Right lung (tissue), 10 donors: ENCODE data around the gene VN1R4. TPM values are rescaled to one million over a fixed set of nuclear protein-coding genes. Genes with fewer than 3 reads are reported as not detected.
"Not testable (repeated sequence)": the region's sequence is repeated elsewhere in the genome, so short reads cannot be mapped to it uniquely, and the experiment has no call there.

Experiments
- DNase-seq, 2 donors: peaks; one replicate each; pipeline ENCODE4 v3.0.0-alpha.2; 2013
- long read RNA-seq, 8 donors: transcript quantifications; one replicate each; lab custom pipeline, GENCODE V29; 2026
- polyA plus RNA-seq, 5 donors: library from polyadenylated mRNA; unstranded; fragments of 120-200 nt; gene quantifications; one replicate each; pipeline versions ENCODE4 v1.2.1 to v1.2.3, GENCODE V29; 2013; ENCODE audit warnings: inconsistent platforms in 1 of 5, low replicate concordance in 1 of 5; ENCODE audit not compliant: insufficient read length in 5 of 5, insufficient read depth in 1 of 5

Gene VN1R4, protein sequence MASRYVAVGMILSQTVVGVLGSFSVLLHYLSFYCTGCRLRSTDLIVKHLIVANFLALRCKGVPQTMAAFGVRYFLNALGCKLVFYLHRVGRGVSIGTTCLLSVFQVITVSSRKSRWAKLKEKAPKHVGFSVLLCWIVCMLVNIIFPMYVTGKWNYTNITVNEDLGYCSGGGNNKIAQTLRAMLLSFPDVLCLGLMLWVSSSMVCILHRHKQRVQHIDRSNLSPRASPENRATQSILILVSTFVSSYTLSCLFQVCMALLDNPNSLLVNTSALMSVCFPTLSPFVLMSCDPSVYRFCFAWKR
- polyA plus RNA-seq, result not detected
- long read RNA-seq, donor 1, result 0 reads
- long read RNA-seq, donor 2, result 0 reads
- long read RNA-seq, donor 3, result 0 reads
- long read RNA-seq, donor 4, result 0 reads
- long read RNA-seq, donor 5, result 0 reads
- long read RNA-seq, donor 6, result 0 reads
- long read RNA-seq, donor 7, result 0 reads
- long read RNA-seq, donor 8, result 0 reads

DNA sequence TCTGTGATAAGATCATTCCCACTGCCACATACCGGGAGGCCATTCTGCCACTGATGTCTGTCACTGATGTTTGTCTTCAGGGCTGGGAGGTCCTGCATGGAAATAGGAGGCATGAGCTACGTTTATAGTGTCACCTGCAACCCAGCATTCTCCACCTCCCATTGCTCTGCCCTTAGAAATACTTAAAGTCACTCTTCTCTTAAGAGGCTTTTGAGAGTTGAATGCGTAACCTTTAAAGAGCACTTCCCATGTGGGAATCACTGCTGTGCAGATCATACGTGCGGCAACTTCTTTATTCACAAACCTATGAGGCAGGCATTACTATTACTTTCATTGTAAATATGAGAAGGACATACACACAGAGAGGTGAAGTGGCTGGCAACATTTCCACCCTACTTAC is at the start of gene VN1R4:
VN1R4 (minus strand) TSS at position 101 of the 400 bp plus-strand sequence; CDS start at position 43, 58 bp downstream.
- not testable (repeated sequence) for DNase-seq

GRCh38 chr19:53311897-53312296 is 44.4 kb upstream of the VN1R4 start:
- DNase-seq, result no peak

DNA sequence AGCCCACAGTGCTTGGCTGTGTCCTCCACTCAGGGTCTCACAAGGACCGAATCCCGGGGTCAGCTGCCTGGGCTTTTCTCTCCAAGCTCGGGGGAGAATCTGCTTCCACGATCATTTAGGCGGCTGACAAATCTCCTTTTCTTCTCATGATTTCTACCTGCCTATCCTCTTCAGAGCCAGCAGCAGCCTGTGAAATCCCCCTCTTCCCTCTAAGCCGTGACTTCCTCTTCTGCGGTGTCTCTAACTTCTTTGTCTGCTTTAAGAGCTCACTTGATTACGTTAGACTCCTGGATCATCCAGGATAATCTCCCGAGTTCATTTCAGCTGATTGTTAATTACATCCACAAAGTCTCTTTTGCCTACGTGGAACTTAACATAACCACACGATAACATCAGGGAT is 43.5 kb upstream of the VN1R4 start:
- DNase-seq, result no peak

- DNase-seq, result peak; percentile 18 to 35
Measured at GRCh38 chr19:53308339-53308811, 40.9 kb upstream of the VN1R4 start.

- DNase-seq, result not testable (repeated sequence)
Measured at GRCh38 chr19:53301341-53301740, 33.8 kb upstream of the VN1R4 start.

DNA sequence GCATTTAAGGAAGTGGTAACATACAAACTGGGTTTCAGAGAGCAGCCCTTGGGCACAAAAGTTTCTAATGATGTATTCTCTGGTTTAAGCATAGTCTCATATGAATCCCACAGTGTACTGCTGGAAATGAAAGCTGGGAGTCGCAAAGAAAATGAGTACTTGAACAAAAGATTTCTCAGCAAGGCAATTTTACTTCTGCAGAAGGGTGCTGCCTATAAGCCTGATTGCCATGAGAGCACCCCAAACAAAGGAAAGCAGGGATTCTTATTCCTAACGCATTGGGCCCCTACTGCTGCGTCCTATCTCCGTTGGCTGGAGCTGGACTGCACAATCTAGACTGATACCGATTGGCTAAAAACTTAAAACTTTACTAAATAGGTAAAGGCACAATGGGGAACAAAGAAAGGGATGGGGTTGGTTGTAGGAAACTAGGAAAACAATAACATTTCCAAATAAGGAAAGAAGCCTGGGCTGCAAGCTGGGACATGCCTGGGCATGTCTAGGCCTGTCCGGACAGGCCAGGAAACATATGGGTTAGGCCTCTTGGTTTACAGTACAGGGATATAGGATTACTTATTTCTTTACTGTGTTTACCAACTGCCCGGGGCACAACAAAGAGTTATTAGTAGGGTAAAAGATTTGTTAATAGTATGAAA is 27.4 kb upstream of the VN1R4 start:
- DNase-seq, result no peak

DNA sequence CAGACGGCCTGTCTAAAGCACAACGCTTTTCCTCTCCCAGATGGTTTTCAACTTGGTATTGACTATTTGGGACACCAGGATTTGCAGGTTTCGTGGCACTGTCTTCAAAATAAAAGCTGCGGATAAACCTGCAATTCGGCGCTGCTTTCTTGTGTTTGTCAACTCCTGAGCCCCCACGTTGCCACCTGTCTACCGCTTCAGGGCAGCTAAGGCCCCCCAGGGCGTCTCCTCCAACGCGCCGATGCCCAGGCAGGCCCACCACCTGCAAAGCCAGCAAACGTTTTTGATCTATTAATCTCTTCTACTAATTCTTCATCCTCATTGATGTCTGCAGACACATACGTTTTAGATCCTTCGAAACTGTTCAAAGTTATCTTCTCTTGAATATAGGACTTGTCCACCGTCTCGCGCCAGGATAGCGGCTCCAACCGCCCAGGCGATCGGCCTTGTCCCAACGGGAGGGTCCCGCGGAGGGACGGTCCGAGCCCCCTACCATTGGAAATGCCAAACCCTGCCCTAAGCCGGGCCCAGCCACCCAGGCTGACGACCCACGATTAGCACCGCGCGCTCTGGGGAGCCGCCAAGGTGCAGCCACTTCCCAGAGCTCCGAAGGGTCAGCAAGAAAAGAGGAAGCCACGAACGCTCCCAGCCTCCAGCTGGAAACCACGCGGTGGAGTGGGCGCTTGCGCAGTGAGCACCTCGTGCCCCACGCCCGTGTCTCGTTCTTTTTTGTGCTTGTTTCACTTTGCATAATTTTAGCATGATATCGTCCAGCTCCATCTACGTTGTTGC is 23.4 kb upstream of the VN1R4 start:
- no peak for DNase-seq

DNA sequence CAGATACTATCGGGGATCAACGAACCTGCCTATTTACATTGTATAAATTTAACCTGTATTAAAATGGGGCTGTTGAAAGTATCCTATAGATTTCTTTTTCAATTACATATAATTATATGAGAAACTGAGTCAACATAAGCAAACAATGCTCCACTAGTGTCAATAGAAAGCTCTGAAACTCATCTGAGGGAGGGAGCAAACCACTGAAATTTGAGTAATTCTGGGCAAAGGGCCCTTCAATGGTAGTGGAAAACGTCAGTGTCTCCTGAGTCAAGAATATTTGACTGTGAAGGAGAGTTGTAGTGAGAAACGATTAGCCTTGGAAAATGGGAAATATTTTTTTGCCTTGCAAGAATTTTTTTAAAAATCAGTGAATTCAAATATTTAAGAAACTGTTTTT is 17.6 kb upstream of the VN1R4 start:
- no peak for DNase-seq

- peak in 1 of 2 donors; percentile 5 for DNase-seq
Measured at GRCh38 chr19:53281947-53282346, 14.4 kb upstream of the VN1R4 start.

DNA sequence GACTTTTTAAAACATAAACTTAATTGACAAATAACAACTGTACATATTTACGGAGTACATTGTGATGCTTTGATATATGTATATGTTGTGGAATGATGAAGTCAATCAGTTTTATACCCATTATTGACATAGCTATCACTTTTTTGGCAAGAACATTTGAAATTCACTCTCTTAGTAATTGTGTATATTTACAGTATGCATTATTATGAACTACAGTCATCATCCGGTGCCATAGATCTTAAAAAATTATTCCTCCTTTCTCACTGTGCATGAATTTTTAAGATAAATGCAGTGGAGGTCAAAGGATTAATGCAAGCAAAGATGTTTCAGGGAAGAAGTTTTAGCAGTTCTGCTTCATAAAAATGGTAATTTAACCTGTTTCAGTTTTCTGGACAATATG is 8.0 kb upstream of the VN1R4 start:
- no peak for DNase-seq

- no peak for DNase-seq
Measured at GRCh38 chr19:53272044-53272443, 4.5 kb upstream of the VN1R4 start.

- DNase-seq, result not testable (repeated sequence)
Measured at GRCh38 chr19:53269861-53270260, 2.3 kb upstream of the VN1R4 start.

DNA sequence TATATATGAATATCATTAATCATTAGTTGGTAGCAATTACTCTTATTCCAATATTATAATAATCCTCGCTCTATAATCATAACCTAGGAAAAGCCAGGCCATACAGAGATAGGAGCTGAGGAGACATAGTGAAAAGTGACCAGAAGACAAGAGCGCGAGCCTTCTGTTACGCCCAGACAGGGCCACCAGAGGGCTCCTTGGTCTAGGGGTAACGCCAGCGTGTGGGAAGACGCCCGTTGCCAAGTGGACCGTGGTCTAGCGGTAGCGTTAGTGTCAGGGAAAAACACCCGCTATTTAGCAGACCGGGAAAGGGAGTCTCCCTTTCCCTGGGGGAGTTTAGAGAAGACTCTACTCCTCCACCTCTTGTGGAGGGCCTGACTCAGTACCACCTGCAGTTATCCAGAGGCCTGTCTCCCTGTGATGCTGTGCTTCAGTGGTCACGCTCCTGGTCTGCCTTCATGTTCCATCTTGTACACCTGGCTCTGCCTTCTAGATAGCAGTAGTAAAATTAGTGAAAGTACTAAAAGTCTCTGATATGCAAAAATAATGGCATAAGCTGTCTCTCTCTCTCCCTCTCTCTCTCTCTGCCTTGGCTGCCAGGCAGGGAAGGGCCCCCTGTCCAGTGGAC is 9.7 kb downstream of the VN1R4 start, which contains the start of gene VN1R2:
VN1R2 (plus strand) TSS at position 578 of the 628 bp plus-strand sequence. CDS start 84 bp downstream, outside the sequence.
- not testable (repeated sequence) for DNase-seq

GRCh38 chr19:53254411-53255341 is 12.8 kb downstream of the VN1R4 start, which contains the start of gene ZNF677:
TSS of gene ZNF677 (minus strand) at chr19:53254873. CDS start at chr19:53251550, 3,323 bp downstream.
- DNase-seq, result peak; percentile 82 to 86

- no peak for DNase-seq
Measured at GRCh38 chr19:53246498-53246897, 21.0 kb downstream of the VN1R4 start.

- no peak for DNase-seq
Measured at GRCh38 chr19:53237114-53237777, 30.3 kb downstream of the VN1R4 start.

- no peak for DNase-seq
Measured at GRCh38 chr19:53224606-53225005, 42.9 kb downstream of the VN1R4 start.

DNA sequence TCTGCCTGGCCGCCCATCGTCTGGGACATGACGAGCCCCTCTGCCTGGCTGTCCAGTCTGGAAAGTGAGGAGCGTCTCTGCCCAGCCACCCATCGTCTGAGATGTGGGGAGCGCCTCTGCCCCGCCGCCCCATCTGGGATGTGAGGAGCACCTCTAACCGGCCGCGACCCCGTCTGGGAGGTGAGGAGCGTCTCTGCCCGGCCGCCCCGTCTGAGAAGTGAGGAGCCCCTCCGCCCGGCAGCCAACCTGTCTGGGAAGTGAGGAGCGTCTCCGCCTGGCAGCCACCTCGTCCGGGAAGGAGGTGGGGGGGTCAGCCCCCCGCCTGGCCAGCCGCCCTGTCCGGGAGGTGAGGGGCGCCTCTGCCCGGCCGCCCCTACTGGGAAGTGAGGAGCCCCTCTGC is 44.8 kb downstream of the VN1R4 start:
- DNase-seq, result not testable (repeated sequence)
